B cell (primary cell): ENCODE data around the gene ADCK2. TPM values are rescaled to one million over a fixed set of nuclear protein-coding genes. Genes with fewer than 3 reads are reported as not detected.

Experiments used
- ATAC-seq: fragments of 200-7000 bp; cut with Tn5 transposase; one replicate; pipeline ENCODE4 v1.10.0; 2021; ENCODE audit warnings: low read depth, mild to moderate bottlenecking, moderate number of reproducible peaks, moderate library complexity
- CTCF ChIA-PET: fragments of 350-600 bp; sonication (Branson Sonifier 250); formaldehyde crosslinking; loops from one replicate; lab custom pipeline; 2021; ENCODE audit warnings: antibody characterized with exemption, inconsistent platforms; lab: Charles Lee
- POLR2A ChIA-PET: fragments of 350-600 bp; sonication (Branson Sonifier 250); formaldehyde crosslinking; loops from one replicate; lab custom pipeline; 2021; ENCODE audit warnings: antibody characterized with exemption; lab: Charles Lee
- DNase-seq: peaks from one replicate; pipeline ENCODE4 v3.0.0; 2013
- H2AFZ ChIP-seq: 2 replicates; pipeline ENCODE4 v1.6.1; 2012; ENCODE audit warnings: mild to moderate bottlenecking, low read depth, low read length; ENCODE audit not compliant: insufficient read depth, poor library complexity, severe bottlenecking
- H3K27ac ChIP-seq, 2 donors: 1 replicate in 1 of 2; 2 replicates in 1 of 2; pipeline ENCODE4 v1.5.1; 2012 to 2013; ENCODE audit warnings: low read length in 2 of 2, mild to moderate bottlenecking in 2 of 2, moderate library complexity in 1 of 2
- H3K27me3 ChIP-seq, 4 experiments: fragments of 200-600 bp in 1 of 4; sonication (generic) in 1 of 4; replicated peaks in 1 of 4; 1 replicate in 2 of 4; 2 replicates in 2 of 4; pipeline versions ENCODE4 v1.6.1 to v1.7.0; 2013 to 2016; ENCODE audit warnings: low read length in 3 of 4, mild to moderate bottlenecking in 2 of 4, mixed read lengths in 1 of 4, moderate library complexity in 1 of 4; ENCODE audit not compliant: insufficient read depth in 4 of 4, control insufficient read depth in 3 of 4; ENCODE audit errors: control extremely low read depth in 1 of 4
- H3K36me3 ChIP-seq, 2 experiments: replicated peaks in 1 of 2; 1 replicate in 1 of 2; 2 replicates in 1 of 2; pipeline versions ENCODE4 v1.6.1 to v1.7.1; 2013; ENCODE audit warnings: low read length in 1 of 2; ENCODE audit not compliant: insufficient read depth in 2 of 2, control insufficient read depth in 1 of 2; ENCODE audit errors: control extremely low read depth in 1 of 2, extremely low read depth in 1 of 2
- H3K4me1 ChIP-seq, 2 donors: fragments of 200-600 bp in 1 of 2; sonication (generic) in 1 of 2; 1 replicate in 1 of 2; 2 replicates in 1 of 2; pipeline versions ENCODE4 v1.5.1 to v1.6.1; 2013 to 2017; ENCODE audit warnings: low read length in 2 of 2; ENCODE audit not compliant: control insufficient read depth in 2 of 2, insufficient read depth in 2 of 2
- H3K4me2 ChIP-seq: replicated peaks from 2 replicates; pipeline ENCODE3; 2012; ENCODE audit warnings: mild to moderate bottlenecking, low read depth, low read length; ENCODE audit not compliant: poor library complexity, severe bottlenecking
- H3K4me3 ChIP-seq, 5 experiments: fragments of 200-600 bp in 1 of 5; sonication (generic) in 1 of 5; 1 replicate in 3 of 5; 2 replicates in 2 of 5; pipeline versions ENCODE4 v1.5.1 to v1.7.0; 2011 to 2016; ENCODE audit warnings: low read length in 4 of 5, mild to moderate bottlenecking in 4 of 5, low read depth in 2 of 5, control low read depth in 1 of 5, moderate library complexity in 1 of 5; ENCODE audit not compliant: insufficient read depth in 1 of 5; ENCODE audit errors: control extremely low read depth in 1 of 5, extremely low read depth in 1 of 5
- H3K79me2 ChIP-seq: fragments of 200-600 bp; sonication (generic); one replicate; pipeline ENCODE4 v1.6.0; 2016; ENCODE audit warnings: low read length; ENCODE audit not compliant: control insufficient read depth, insufficient read depth
- H3K9ac ChIP-seq: fragments of 200-600 bp; sonication (generic); 2 replicates; pipeline ENCODE4 v1.6.1; 2017; ENCODE audit warnings: mild to moderate bottlenecking, low read length, moderate library complexity
- H3K9me3 ChIP-seq, 3 donors: one replicate each; pipeline versions ENCODE4 v1.6.1 to v1.7.1; 2013; ENCODE audit warnings: low read length in 2 of 3; ENCODE audit not compliant: control insufficient read depth in 2 of 3, insufficient read depth in 1 of 3; ENCODE audit errors: control extremely low read depth in 1 of 3
- H4K20me1 ChIP-seq: 2 replicates; pipeline ENCODE4 v1.6.0; 2012; ENCODE audit warnings: mild to moderate bottlenecking, low read length; ENCODE audit not compliant: insufficient read depth, control insufficient read depth, poor library complexity, severe bottlenecking
- H3K27ac Mint-ChIP-seq: one replicate; pipeline ENCODE4 v1.8.0; 2021; ENCODE audit warnings: mixed read lengths
- H3K27me3 Mint-ChIP-seq: one replicate; pipeline ENCODE4 v1.8.0; 2021; ENCODE audit warnings: mixed read lengths
- H3K4me1 Mint-ChIP-seq: one replicate; pipeline ENCODE4 v1.8.0; 2021; ENCODE audit warnings: mixed read lengths
- H3K4me3 Mint-ChIP-seq: one replicate; pipeline ENCODE4 v1.8.0; 2021; ENCODE audit warnings: mixed read lengths
- H3K9me3 Mint-ChIP-seq: one replicate; pipeline ENCODE4 v1.8.0; 2022; ENCODE audit warnings: mixed read lengths; ENCODE audit not compliant: insufficient read depth
- EZH2 ChIP-seq: IDR thresholded peaks from 2 replicates; pipeline ENCODE4 v1.6.1; 2012; ENCODE audit warnings: borderline replicate concordance, low read depth, mild to moderate bottlenecking, moderate library complexity, low read length; ENCODE audit not compliant: insufficient read depth, poor library complexity, severe bottlenecking
- WGBS: methylation state at CpG from one replicate; pipeline ENCODE4 v1.1.5; 2013; ENCODE audit warnings: missing lambda C conversion rate; ENCODE audit not compliant: insufficient coverage; 5-methylcytosine and 5-hydroxymethylcytosine counted together
- intact Hi-C: fragments of 100-400 bp; cut with micrococcal nuclease; formaldehyde crosslinking; loops from one replicate; pipeline ENCODE4 v1.10.0; 2022
- polyA plus RNA-seq: library from polyadenylated mRNA; depleted of rRNA; stranded (reverse); fragments of >200 nt; gene quantifications from 2 replicates; pipeline ENCODE4 v1.2.3, GENCODE V29; 2012
- total RNA-seq, 2 donors: library from RNA; stranded (reverse); fragments of 120-200 nt in 1 of 2; gene quantifications; 1 replicate in 1 of 2; 2 replicates in 1 of 2; pipeline versions ENCODE4 v1.2.3 to v1.2.4, GENCODE V29; 2013 to 2022
- TF ChIP-seq, protein P1 (sequence below): fragments of 200-600 bp; IDR thresholded peaks from one replicate; pipeline ENCODE4 v1.8.0; 2022; ENCODE audit warnings: antibody characterized with exemption, mild to moderate bottlenecking

ADCK2 gene
- total and polyA plus RNA-seq, 2 donors (not counting 1 experiment from before 2014, with no cell fraction given) = 13.3 to 32.6 TPM

- H4K20me1 ChIP-seq = no peaks in the 10 kb centered on the region
- no peak overlapping the region for H2AFZ ChIP-seq
- TF ChIP-seq, protein P1, sequence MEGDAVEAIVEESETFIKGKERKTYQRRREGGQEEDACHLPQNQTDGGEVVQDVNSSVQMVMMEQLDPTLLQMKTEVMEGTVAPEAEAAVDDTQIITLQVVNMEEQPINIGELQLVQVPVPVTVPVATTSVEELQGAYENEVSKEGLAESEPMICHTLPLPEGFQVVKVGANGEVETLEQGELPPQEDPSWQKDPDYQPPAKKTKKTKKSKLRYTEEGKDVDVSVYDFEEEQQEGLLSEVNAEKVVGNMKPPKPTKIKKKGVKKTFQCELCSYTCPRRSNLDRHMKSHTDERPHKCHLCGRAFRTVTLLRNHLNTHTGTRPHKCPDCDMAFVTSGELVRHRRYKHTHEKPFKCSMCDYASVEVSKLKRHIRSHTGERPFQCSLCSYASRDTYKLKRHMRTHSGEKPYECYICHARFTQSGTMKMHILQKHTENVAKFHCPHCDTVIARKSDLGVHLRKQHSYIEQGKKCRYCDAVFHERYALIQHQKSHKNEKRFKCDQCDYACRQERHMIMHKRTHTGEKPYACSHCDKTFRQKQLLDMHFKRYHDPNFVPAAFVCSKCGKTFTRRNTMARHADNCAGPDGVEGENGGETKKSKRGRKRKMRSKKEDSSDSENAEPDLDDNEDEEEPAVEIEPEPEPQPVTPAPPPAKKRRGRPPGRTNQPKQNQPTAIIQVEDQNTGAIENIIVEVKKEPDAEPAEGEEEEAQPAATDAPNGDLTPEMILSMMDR = no peak
- no peak for TF ChIP-seq EZH2
- CTCF ChIA-PET = interaction anchor here (0.5 to 1.9 kb wide), 3 partner anchors 79 to 132 kb away, joined by 3 to 9 read pairs (median 4); no protein-coding TSS in a partner anchor
- ATAC-seq (no peak), DNase-seq (no peak)
- H3K36me3 ChIP-seq = no peaks in the 10 kb centered on the region
- POLR2A ChIA-PET = no interaction called here
- H3K4me3 ChIP-seq = no peak overlapping the region
- H3K27me3 Mint-ChIP-seq = peaks cover 3% of the 10 kb centered on the region
- no peak overlapping the region for H3K9ac ChIP-seq
- 81% methylated on average over 2 of the region's 6 CpGs for WGBS
- peaks cover 13% of the 10 kb centered on the region for H3K4me1 Mint-ChIP-seq
- no peaks in the 10 kb centered on the region for H3K27me3 ChIP-seq
- intact Hi-C loops = no loop called here
- H3K9me3 ChIP-seq = no peaks in the 10 kb centered on the region
- H3K79me2 ChIP-seq = no peaks in the 10 kb centered on the region
- H3K4me3 Mint-ChIP-seq = no peak overlapping the region
- H3K27ac Mint-ChIP-seq = no peak overlapping the region
- no peaks in the 10 kb centered on the region for H3K9me3 Mint-ChIP-seq
- H3K27ac ChIP-seq = no peak overlapping the region
- H3K4me2 ChIP-seq = no peak overlapping the region
- peaks cover 11 to 12% of the 10 kb centered on the region in 2 donors for H3K4me1 ChIP-seq
Measured at GRCh38 chr7:140649556-140650205, 23.1 kb upstream of the ADCK2 start.

GRCh38 chr7:140650367-140650766 is 22.4 kb upstream of the ADCK2 start:
- no peak overlapping the region for H3K27ac Mint-ChIP-seq

More at GRCh38 chr7:140650367-140650766, 22.4 kb upstream of the ADCK2 start:
- DNase-seq (no peak), ATAC-seq (no peak)
- Histone ChIP-seq H3K79me2 (no peaks in the 10 kb centered on the region), H3K27ac (no peak overlapping the region), H3K36me3 (no peaks in the 10 kb centered on the region), H2AFZ (no peak overlapping the region), H3K9me3 (no peaks in the 10 kb centered on the region), H3K4me1 (peaks cover 11 to 12% of the 10 kb centered on the region in 2 donors), H3K4me2 (no peak overlapping the region), H3K9ac (no peak overlapping the region), H3K4me3 (no peak overlapping the region), H4K20me1 (no peaks in the 10 kb centered on the region), H3K27me3 (no peaks in the 10 kb centered on the region)
- peaks cover 2% of the 10 kb centered on the region for H3K27me3 Mint-ChIP-seq
- WGBS = 68% methylated on average over 6 of the region's 12 CpGs
- no peak overlapping the region for H3K4me3 Mint-ChIP-seq
- H3K4me1 Mint-ChIP-seq = peaks cover 13% of the 10 kb centered on the region
- CTCF ChIA-PET = interaction anchor here (0.7 to 1.9 kb wide), 4 partner anchors 32 to 133 kb away, joined by 3 to 9 read pairs (median 4); no protein-coding TSS in a partner anchor
- POLR2A ChIA-PET = no interaction called here
- H3K9me3 Mint-ChIP-seq = no peaks in the 10 kb centered on the region
- intact Hi-C loops = no loop called here
- TF ChIP-seq, protein P1 = no peak
- no peak for TF ChIP-seq EZH2
